GM19324 (cell line): ENCODE results near the gene RRAD.
A peak's percentile ranks its signal among the peaks of the same experiment; 100 is the strongest.

Experiments
- ATAC-seq: cut with Tn5 transposase; IDR thresholded peaks from one replicate; pipeline ENCODE4 v1.9.1; 2021; ENCODE audit warnings: mild to moderate bottlenecking, moderate library complexity; ENCODE audit not compliant: unreplicated experiment, low FRiP score

RRAD gene

DNA sequence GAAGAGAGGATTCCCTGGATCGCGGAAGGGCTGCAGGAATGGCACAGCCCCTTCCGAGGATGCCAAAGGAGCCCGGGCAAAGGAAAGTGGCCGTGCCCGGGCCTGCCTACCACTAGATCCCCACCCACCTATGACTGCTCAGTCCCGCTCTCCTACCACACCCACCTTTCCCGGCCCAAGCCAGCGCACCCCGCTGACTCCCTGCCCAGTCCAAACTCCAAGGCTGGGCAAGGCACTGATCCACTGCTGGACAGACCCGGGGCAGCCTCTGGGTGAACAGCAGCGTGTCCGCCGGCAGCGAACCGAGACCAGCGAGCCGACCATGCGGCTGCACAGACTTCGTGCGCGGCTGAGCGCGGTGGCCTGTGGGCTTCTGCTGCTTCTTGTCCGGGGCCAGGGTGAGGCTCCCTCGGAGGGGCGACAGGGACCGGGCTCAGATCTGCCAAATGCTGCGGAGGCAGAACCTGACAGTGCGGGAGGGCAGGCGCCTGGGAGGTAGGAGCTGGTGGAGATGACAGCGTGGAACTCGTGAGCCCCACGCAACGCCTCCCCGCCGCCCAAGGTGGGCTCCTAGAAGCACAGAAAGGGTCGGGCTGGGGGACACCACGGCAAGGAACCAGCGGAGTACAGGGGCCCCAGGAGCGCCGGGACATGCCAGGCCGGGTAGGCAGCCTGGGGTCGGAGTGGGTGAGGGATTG is 10.1 kb upstream of the RRAD start, which contains the start of gene CES2:
Gene CES2 (plus strand): TSS at position 203 of the 698 bp plus-strand sequence. CDS start 120 bp downstream, at position 323.
- ATAC-seq = no peak

GRCh38 chr16:66934839-66935313 is 9.5 kb upstream of the RRAD start:
- ATAC-seq = peak; percentile 14

DNA sequence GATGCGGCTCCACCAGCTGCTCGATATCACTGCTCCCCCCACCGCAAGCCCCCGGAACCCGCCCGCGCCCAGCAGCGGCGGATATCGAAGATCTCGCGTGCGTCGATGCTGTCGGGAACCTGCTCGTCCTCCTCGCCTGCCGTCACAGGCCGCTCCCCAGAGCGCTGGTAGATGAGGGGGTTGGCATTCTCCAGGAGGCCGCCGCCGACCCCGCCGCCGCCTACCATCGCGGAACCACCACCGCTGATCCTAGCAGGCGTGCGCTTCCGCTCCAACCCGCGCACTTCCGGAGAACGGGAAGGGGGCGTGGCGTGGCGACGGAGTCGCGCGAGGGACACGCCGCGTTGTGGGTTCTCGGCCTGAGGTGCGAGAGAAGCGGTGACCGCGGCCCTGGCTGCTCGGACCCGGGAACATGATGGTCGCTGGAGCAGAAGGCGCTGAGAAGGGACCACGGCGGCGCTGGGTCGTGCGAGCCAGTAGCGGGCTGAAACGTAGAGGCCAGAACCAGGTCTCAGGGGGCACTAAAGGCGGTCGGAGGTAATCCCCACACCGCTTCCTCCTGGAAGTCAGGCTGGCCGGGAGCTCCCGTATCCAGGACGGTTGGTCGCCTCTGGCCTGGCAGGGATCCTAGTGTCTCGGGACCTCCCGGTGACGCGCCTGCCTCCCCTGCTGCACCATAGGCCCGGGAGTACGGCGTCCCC is 9.0 kb upstream of the RRAD start, which contains the start of gene CIAO2B:
Gene CIAO2B (minus strand): TSS at position 265 of the 701 bp plus-strand sequence. CDS start 38 bp downstream, at position 227.
- ATAC-seq = peak; percentile 84

GRCh38 chr16:66933776-66934137 is 8.4 kb upstream of the RRAD start:
- ATAC-seq = no peak

DNA sequence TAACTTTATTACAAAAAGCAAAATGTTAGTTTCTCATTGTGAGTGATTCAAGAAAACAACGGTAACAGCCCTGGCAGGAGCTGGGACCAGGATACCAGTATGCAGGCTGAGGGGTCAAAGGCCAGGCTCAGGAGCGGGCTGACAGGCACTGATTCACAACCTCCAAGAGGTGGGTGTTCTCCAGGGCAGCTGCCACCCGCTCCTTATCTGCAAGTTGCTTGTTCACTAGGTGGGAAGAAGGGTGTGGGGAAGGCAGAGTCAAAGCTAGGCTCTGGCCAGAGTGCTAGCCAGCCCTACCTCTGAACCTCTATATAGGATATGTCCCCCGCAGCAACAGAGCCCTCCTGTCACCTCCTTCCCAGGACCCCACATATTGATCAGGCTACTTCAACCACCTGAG is 6.7 kb upstream of the RRAD start:
- no peak for ATAC-seq

DNA sequence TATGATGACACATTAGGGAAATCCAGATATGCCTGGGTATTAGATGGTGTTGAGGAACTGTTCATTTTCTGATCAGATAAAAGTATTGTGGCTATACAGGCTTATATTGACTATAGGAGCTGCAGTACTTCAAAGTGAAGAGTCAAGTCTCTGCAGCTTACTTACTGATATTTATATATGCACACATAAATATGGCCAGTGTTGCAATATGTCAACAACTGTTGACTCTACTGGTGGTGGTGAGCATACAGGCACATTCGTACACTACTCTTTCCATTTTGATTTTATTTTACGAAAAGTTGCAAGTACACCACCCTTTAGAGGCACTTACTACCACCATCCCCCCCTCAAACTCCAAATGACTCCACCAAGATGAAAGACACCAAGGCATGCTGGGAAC is 6.3 kb upstream of the RRAD start:
- no peak for ATAC-seq

GRCh38 chr16:66930189-66930588 is 4.9 kb upstream of the RRAD start:
- no peak for ATAC-seq

GRCh38 chr16:66928702-66929388 is 3.5 kb upstream of the RRAD start:
- ATAC-seq = no peak

GRCh38 chr16:66927918-66928649 is 2.7 kb upstream of the RRAD start:
- no peak for ATAC-seq

GRCh38 chr16:66926961-66927436 is 1.7 kb upstream of the RRAD start:
- no peak for ATAC-seq

DNA sequence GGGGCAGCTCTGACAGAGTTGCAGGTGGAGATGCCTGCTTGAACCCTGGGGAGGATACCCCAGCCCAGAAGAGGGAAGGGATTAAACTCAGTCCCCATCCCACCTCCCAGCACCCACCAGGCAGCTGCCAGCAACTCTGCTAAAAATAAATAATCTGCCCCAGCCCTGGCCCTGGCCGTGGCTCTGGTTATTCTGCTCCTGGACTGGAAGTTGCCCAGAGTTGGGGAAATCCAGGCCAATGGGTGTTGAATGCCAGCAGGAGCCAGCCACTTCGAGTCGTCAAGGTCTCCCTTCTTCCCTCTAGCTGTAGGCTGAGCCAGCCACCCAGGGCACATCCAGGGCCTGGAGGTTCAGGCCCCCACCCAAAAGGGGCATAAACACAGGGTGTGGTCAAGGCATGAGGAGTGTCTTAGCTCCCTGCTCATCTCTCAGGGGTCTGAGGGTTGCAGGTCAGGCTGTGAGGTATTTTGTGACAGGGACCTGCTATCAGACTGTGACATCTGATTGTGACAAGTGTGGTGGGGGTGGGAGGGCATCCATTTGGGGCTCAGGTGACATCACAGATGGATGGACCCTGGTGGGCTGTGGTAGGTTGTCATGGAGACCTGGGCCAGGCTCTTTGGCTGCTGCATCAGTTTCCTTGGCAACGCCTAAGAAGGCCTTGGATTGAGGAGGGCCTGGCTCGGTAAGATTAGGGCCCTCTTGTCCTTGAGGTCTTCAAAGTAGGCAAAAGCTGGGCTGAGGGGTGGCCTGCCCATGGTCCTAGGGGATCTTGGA is 1.0 kb upstream of the RRAD start:
- ATAC-seq = no peak

- no peak for ATAC-seq
Observed at GRCh38 chr16:66924527-66925321, 611 bp downstream of the RRAD start.

GRCh38 chr16:66923866-66924265 is 1.5 kb downstream of the RRAD start:
- ATAC-seq = no peak

DNA sequence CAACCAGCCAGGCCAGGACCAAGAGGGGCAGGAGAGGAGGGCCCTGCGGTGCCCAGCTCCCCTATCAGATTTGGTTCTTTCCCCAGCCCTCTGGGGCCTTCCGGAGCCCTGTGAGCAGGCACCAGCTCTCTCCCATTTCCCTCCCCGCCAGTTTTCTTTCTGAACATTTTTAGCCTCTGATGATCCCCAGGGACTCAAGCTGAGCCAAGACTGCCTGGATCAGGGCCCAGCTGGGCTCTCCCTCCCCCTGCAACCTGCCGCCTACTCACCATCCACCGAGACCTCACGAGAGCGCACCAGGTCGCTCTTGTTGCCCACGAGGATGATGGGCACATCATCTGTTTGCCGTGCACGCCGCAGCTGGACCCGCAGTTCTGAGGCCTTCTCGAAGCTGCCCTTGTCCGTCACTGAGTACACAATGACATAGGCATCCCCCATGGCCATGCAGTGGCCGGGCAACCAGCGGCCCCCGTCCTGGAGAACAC is 2.0 kb downstream of the RRAD start:
- ATAC-seq = no peak

- ATAC-seq = no peak
Observed at GRCh38 chr16:66921729-66922450, 3.4 kb downstream of the RRAD start.

- ATAC-seq = no peak
Observed at GRCh38 chr16:66920924-66921680, 4.2 kb downstream of the RRAD start.

DNA sequence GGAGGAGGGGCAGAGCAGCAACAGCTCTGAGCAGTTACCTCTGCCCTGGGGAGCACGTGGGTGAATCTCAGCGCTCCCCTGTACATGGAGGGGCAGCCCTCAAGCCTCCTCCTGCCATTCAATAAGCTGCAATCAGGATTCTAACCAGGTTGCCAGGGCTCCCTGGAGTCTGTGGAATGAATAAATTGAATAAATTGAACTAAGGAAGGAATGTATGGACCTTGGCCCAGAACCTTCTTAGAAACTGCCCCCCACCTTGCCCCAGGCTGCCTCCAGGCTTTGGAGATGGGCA is 5.1 kb downstream of the RRAD start:
- ATAC-seq = no peak
